Rectal smooth muscle tissue (tissue), 1 donor: Measurements from ENCODE around the gene AKT3.

Source experiments
- H3K27ac ChIP-seq: one replicate; pipeline ENCODE4 v1.7.0; 2013; ENCODE audit warnings: low read depth, low read length, inconsistent platforms
- H3K27me3 ChIP-seq: one replicate; pipeline ENCODE4 v1.7.0; 2013; ENCODE audit warnings: low read length; ENCODE audit not compliant: control insufficient read depth, insufficient read depth
- H3K36me3 ChIP-seq: one replicate; pipeline ENCODE4 v1.7.0; 2013; ENCODE audit warnings: low read length; ENCODE audit not compliant: control insufficient read depth, insufficient read depth
- H3K4me1 ChIP-seq: one replicate; pipeline ENCODE4 v1.7.0; 2013; ENCODE audit warnings: low read length; ENCODE audit not compliant: control insufficient read depth, insufficient read depth
- H3K4me3 ChIP-seq: one replicate; pipeline ENCODE4 v1.7.0; 2013; ENCODE audit warnings: low read length
- H3K9ac ChIP-seq: one replicate; pipeline ENCODE4 v1.7.0; 2013; ENCODE audit warnings: low read length

Gene AKT3

GRCh38 chr1:243763806-243764205 is 86.2 kb downstream of the AKT3 start:
- Histone ChIP-seq H3K27ac (no peak overlapping the region), H3K27me3 (no peaks in the 10 kb centered on the region), H3K4me3 (no peak overlapping the region), H3K4me1 (no peaks in the 10 kb centered on the region), H3K36me3 (no peaks in the 10 kb centered on the region), H3K9ac (no peak overlapping the region)

DNA sequence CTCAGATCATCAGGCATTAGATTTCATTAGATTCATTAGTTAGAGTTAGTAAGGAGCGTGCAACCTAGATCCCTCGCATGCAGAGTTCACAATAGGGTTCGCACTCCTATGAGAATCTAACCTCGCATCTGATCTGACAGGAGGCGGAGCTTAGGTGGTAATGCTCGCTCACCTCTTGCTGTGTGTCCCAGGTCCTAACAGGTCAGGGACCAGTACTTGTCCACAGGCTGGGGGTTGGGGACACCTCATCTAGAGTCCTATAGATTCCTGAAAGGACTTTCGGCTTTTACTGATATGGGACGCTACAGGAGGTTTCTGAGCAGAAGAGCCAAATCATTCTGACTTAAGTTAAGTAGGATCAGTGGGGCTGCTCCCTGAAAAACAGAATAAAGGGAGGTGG is 91.4 kb downstream of the AKT3 start:
- Histone ChIP-seq H3K9ac (no peak overlapping the region), H3K4me1 (no peaks in the 10 kb centered on the region), H3K4me3 (no peak overlapping the region), H3K27me3 (no peaks in the 10 kb centered on the region), H3K36me3 (no peaks in the 10 kb centered on the region), H3K27ac (no peak overlapping the region)

GRCh38 chr1:243756529-243756928 is 93.5 kb downstream of the AKT3 start:
- Histone ChIP-seq H3K4me3 (no peak overlapping the region), H3K27me3 (no peaks in the 10 kb centered on the region), H3K9ac (no peak overlapping the region), H3K36me3 (no peaks in the 10 kb centered on the region), H3K4me1 (no peaks in the 10 kb centered on the region), H3K27ac (no peak overlapping the region)

DNA sequence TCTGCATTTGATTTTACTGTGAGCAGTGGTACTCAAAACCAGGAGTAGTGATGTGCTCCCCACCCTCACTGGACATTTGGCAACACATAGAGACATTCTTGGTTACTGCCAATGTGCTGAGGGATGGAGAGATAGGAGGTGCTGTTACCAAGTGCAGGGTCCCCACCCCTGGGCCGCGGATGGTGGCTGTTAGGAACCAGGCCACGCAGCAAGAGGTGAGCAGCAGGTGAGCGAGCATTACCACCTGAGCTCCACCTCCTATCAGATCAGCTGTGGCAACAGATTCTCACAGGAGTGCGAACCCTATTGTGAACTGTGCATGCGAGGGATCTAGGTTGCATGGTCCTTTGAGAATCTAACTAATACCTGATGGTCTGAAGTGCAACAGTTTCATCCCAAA is 95.7 kb downstream of the AKT3 start:
- Histone ChIP-seq H3K4me3 (no peak overlapping the region), H3K27me3 (no peaks in the 10 kb centered on the region), H3K4me1 (no peaks in the 10 kb centered on the region), H3K36me3 (no peaks in the 10 kb centered on the region), H3K9ac (no peak overlapping the region), H3K27ac (no peak overlapping the region)

- H3K27me3 ChIP-seq: no peaks in the 10 kb centered on the region
- peaks cover 5% of the 10 kb centered on the region for H3K4me1 ChIP-seq
- no peak overlapping the region for H3K27ac ChIP-seq
- H3K36me3 ChIP-seq: no peaks in the 10 kb centered on the region
- no peak overlapping the region for H3K4me3 ChIP-seq
- no peak overlapping the region for H3K9ac ChIP-seq
These were observed 98.5 kb downstream of the AKT3 start for GRCh38 chr1:243751506-243751905.

DNA sequence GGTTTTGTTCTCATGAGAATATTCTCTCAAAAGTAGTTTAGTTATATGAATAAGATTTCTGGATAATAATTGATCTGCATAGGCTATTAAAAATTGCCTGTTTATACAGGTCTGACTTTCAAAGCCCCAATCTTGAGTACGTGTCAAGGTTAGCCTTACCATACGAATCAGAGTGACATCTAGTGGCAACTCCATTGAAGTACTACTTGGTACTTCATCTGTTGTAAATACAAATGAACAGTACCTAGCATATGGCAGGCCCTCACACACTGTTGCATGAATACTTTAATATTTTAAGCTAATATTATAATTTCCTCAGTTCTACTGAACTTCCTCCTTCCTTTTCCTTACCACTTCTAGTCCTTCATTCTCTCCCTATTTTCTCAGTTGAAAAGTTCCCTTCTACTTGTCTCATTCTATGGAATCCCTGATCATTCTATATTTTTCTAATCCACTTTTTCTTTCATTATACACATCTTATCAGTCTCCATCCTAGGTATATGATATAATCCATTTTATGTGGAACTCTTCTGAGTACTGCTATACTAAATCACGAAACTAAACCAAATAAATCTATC is 101.2 kb downstream of the AKT3 start:
- Histone ChIP-seq H3K27me3 (no peaks in the 10 kb centered on the region), H3K4me1 (peaks cover 5% of the 10 kb centered on the region), H3K36me3 (no peaks in the 10 kb centered on the region), H3K4me3 (no peak overlapping the region), H3K9ac (no peak overlapping the region), H3K27ac (no peak overlapping the region)

- no peak overlapping the region for H3K27ac ChIP-seq
- H3K9ac ChIP-seq: no peak overlapping the region
These were observed 101.8 kb downstream of the AKT3 start for GRCh38 chr1:243748227-243748626.

GRCh38 chr1:243746751-243747150 is 103.3 kb downstream of the AKT3 start:
- Histone ChIP-seq H3K27ac (no peak overlapping the region), H3K4me1 (peaks cover 5% of the 10 kb centered on the region), H3K36me3 (no peaks in the 10 kb centered on the region), H3K27me3 (no peaks in the 10 kb centered on the region), H3K9ac (no peak overlapping the region), H3K4me3 (no peak overlapping the region)

More at GRCh38 chr1:243748227-243748626, 101.8 kb downstream of the AKT3 start:
- H3K4me1 ChIP-seq: peaks cover 5% of the 10 kb centered on the region
- H3K4me3 ChIP-seq: no peak overlapping the region
- no peaks in the 10 kb centered on the region for H3K36me3 ChIP-seq
- no peaks in the 10 kb centered on the region for H3K27me3 ChIP-seq

- Histone ChIP-seq H3K4me1 (peaks cover 5% of the 10 kb centered on the region), H3K36me3 (no peaks in the 10 kb centered on the region), H3K27me3 (no peaks in the 10 kb centered on the region), H3K27ac (no peak overlapping the region), H3K9ac (no peak overlapping the region), H3K4me3 (no peak overlapping the region)
These were observed 104.7 kb downstream of the AKT3 start for GRCh38 chr1:243745356-243745755.

GRCh38 chr1:243742819-243743218 is 107.2 kb downstream of the AKT3 start:
- Histone ChIP-seq H3K27me3 (no peaks in the 10 kb centered on the region), H3K9ac (no peak overlapping the region), H3K27ac (no peak overlapping the region), H3K36me3 (no peaks in the 10 kb centered on the region), H3K4me3 (no peak overlapping the region), H3K4me1 (peaks cover 4% of the 10 kb centered on the region)

- peaks cover 2% of the 10 kb centered on the region for H3K4me1 ChIP-seq
- no peaks in the 10 kb centered on the region for H3K27me3 ChIP-seq
- no peak overlapping the region for H3K9ac ChIP-seq
- H3K4me3 ChIP-seq: no peak overlapping the region
- no peak overlapping the region for H3K27ac ChIP-seq
- no peaks in the 10 kb centered on the region for H3K36me3 ChIP-seq
These were observed 109.6 kb downstream of the AKT3 start for GRCh38 chr1:243740255-243740999.

DNA sequence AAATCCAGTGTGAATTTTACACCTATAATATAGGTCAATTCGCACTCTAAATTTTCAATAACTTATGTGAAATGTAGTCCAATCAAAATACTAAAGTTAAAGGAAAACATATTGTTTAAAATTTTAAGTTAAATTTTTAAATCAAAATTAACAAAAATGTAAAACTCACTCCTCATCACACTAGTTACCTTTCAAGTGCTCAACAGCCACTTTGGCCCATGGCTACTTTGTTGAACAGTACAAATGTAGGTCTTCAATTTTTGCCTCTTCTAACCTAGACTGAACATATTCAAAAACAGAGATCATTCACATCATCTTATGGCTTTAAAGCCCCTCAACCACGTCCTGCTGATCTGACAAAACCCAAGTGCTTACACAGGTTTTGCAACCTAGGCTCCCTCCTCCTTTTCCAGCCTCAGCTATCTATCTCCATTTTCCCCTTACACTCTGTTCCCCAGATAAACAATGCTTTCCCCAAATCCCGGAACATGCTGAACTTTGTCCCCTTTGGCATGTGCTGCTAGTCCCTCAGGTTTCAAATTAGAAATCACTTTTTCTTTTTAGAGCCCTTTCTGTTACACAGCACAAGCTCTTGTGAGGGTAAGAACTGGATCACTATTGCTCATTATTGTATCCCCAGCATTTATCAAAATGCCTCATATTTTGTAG is 110.6 kb downstream of the AKT3 start:
- peaks cover 2% of the 10 kb centered on the region for H3K4me1 ChIP-seq
- no peak overlapping the region for H3K27ac ChIP-seq
- no peaks in the 10 kb centered on the region for H3K36me3 ChIP-seq
- no peaks in the 10 kb centered on the region for H3K27me3 ChIP-seq
- no peak overlapping the region for H3K9ac ChIP-seq
- no peak overlapping the region for H3K4me3 ChIP-seq
